ENCODE data around the gene CBFA2T2.

The CBFA2T2 gene

GRCh38 chr20:33669873-33670640, 180.2 kb downstream of the CBFA2T2 start:
- no peak for DNase-seq

DNA sequence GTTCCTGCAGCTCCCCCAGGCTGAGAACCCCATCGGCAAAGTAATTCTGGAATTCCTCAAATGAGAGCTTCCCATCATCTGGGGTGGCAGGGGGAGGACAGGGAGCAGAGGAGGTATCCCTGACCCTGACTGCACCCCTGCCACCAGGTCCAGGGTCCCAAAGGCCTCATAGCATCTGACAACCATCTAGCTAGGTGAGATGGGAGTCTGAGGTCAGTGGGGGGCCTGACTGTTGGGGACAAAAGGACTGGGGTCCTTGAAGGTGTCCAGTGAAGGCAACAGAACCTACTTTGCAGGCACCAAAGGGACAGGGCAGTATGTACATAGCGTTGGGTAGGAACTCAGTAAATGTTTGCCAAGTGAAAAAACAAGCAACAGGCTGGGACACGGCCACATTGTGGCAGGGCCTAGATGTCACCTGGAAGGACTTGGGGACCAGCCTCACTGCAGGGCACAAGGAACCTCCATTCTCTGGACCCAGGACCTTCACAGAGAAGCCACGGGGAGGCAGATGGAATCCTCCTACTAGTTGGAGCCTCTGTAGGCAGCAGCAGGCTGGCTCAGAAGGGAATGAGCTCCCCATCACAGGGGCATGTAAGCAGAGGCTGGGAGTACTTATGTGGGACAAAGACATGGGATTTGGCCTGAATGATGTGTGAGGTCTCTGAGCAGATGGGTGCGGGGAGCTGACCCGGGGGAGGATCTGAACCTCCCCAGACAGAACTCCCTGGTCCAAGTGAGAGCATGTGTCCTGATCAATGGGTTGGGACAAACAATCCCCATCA, 181.0 kb downstream of the CBFA2T2 start:
- no peak for DNase-seq

DNA sequence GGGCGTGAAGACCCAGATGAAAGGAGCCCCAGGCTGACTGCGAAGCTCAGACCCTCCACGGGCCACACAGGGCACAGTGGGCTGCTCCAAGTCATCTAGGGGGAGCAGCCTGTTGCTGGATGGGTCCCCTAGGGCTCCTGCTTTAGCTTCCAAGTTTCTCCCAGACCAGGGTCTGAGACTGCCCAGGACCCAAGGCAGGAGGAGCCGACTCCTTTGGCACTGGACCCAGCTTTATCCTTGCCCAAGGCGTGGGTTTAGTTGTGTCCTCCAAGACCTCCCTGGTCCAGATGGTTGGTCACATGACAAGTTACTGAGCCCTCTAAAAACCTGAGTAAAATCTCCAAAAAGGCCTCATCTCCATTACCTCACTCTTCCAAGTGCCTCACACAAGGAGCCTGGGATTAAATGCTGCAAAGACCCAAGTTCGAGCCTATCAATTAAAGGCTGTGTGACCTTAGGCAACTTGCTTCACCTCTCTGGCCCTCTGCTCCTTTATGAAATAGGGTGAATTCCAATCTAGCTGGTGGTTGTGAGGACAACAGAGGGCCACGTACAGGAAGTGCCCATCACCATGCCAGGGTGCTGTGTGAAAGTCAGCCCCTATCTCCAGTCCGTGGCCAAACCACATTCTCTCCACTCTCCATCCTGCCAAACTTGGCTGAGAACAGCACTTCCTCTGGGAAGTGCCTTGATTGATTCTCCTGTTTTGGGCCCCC, 181.8 kb downstream of the CBFA2T2 start:
- DNase-seq, result no peak

DNA sequence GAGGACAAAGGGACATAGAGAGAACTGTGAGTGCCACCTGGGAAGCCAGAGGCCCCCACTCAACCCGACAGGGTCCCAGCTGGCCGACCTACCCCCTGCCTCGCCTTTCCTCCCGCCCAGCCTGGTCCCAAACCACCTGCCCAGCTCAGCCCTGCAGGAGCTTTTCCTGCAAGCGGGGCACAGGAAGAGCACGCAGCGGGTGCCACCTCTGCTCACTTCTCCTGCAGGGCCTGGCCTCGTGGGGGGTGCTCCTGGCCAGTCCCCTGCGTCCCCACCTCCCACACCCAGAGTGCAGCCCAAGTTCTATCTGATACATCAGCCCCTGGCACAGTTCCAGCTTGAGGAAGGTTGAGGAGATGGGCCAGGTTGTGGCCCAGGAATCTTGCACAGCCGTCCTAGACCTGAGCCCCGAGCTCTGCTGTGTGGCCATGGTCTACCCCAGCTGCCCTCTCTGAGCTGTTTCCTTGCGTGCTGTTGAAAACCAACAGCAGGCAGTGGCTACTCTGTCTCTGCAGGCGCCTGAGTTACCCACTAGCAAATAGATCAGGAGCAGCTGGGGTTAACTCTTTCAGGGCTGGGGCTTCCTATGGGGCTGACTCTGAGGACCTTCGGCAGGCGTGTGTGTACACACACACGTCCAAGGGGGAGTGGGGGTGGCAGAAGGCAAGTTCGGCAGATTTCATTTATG, 182.7 kb downstream of the CBFA2T2 start:
- DNase-seq, result peak; percentile 84

- no peak for DNase-seq
These were observed 183.2 kb downstream of the CBFA2T2 start for GRCh38 chr20:33673114-33673409.

GRCh38 chr20:33673410-33674293, 183.8 kb downstream of the CBFA2T2 start:
- DNase-seq, result no peak

DNA sequence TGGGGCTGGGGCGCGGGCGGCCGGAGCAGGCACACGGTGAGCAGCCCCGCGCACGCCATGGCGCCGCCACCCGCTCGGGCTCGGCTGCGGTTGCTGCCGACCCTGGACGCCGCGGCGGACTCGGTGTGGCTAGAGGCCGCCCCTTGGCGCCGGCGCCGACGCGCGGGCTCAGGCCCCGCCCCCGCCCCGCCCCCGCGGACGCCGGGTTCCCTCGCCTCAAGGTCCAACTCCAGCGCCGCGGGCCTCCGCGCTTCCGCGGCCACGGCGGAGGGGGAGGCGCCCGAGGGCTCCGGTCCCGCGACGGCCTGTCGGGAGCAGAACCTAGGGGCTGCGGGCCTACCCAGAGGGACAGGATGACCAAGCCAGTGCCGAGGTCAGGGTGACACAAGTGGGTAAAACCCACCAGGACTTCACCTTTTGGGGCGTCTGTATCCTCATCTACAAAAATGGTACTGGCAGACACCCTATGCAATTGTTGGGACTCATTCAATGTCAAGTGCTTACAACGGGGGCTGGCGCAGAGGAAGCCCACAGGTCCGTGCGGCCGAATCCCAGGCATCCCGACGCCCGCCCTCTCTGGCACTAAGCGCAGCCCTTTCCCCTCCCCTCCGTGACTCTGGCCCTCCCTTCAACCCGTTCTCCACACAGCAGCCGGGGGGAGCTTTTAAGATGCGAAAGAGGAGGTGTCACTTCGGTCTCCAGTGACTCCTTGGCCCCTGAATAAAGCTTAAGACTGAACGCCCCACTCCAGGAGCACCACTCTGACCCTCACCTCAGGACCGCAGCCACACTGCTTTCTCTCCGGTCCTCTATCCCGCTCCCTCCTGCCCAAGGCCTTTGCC, 184.6 kb downstream of the CBFA2T2 start, which contains the start of gene NECAB3:
TSS of gene NECAB3 (minus strand) at position 135 of the 842 bp plus-strand sequence. CDS start at position 59, 76 bp downstream.
- peak; percentile 89 for DNase-seq

GRCh38 chr20:33675136-33675959, 185.5 kb downstream of the CBFA2T2 start:
- DNase-seq, result no peak

DNA sequence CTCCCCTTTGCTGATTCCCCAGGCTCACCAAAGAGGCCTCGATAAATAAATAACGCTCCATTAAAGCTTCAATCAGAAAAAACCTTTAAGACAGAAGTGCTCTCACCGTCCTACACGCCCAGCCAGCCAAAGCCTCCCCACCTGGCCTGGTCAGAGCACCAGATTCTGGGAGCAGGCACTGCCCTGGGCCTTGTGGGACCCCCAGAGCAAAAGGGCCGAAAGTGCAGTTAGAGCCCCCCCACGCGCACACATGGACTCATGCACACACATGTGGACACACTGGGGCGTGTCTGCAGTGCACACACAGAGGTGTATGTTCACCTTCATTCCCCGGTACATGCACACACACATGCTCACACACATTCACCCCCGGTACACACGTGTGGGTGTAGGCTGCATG, 186.2 kb downstream of the CBFA2T2 start:
- DNase-seq, result no peak

- no peak for DNase-seq
These were observed 187.1 kb downstream of the CBFA2T2 start for GRCh38 chr20:33676652-33677645.

DNA sequence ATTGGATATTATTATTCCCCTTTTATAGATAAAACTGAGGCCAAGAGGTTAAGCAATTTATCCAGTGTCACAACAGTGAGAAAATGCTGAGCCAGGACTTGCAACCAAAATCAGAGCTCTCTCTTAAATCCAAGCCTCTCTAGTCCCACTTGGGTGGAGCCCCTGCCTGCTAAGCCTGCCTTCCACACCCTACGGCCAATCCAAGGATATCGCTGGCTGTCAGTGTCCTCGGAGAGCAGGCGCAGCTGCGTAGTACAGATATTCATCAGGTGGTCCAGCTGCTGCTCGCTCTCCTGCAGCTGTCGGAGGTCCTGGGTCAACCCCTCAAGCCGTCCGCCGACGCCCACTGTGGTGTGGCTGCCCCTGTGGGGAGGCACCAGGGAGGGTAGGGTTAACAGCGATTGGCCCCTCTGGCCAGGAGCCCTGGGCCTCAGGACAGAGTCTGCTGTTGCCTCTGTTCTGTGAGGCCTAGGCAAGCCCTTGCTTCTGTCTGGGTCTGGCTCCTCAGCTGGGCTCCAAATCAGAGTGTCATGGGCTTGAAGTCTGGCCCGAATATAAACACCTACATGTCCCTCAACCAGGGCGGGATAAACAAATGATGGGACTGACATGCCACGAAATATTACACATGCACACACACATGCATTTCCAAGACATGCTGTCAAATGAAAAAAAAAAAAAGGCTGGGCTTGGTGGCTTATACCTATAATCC, 188.3 kb downstream of the CBFA2T2 start:
- DNase-seq, result no peak

DNA sequence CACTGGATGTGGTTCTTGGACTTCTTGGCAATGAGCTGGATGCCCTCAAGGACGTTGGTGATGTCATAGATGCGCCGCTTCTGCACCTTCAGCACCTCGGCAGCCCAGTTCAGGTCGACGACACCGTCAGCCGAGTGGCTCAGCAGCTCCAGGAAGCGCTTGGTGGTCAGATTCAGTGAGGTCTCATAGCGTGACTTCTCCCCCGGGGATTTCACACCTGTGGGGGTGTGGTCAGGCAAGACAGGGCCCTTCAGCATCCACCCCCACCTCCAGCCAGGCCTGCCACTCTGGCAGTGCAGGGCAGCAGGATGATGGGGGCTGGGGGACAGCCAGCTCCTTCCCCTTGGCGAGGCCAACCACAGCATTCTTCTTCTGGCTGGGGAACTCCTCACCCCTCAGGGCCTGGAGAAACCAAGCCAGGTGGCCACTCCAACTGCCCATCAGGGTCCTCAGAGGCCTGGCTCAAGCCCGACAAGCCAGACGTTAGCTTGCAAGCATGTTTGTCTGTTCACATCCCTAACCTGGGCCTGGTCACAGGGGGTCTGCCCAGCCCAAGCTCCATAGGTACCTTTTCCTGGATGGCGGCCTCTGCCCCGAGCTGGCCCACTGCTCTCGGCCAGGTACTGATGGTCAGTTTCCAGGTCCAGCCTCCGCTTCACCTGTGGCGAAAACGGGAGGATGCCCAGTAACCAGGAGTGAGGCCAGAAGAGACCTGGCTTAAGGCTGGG, 190.0 kb downstream of the CBFA2T2 start:
- DNase-seq, result no peak

- no peak for DNase-seq
These were observed 190.8 kb downstream of the CBFA2T2 start for GRCh38 chr20:33680686-33681085.

DNA sequence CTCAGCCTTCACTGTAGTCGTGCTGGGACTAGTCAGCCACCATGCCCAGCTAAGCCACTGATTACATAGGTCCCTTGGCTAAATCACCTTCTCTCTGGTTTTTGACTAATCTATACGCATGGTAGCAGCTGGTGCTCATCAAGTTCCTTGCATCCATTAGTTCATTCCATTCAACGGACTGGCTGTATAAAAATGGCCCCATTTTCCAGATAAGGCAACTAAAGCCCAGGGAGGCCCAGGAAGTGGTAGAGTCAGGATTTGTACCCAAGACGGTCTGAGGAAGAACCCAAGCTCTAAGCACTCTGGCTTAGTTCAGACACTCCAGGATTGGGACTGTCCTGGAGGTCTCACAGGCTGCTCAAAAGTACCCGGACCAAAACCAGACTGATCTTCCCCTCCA, 191.4 kb downstream of the CBFA2T2 start:
- DNase-seq, result no peak

DNA sequence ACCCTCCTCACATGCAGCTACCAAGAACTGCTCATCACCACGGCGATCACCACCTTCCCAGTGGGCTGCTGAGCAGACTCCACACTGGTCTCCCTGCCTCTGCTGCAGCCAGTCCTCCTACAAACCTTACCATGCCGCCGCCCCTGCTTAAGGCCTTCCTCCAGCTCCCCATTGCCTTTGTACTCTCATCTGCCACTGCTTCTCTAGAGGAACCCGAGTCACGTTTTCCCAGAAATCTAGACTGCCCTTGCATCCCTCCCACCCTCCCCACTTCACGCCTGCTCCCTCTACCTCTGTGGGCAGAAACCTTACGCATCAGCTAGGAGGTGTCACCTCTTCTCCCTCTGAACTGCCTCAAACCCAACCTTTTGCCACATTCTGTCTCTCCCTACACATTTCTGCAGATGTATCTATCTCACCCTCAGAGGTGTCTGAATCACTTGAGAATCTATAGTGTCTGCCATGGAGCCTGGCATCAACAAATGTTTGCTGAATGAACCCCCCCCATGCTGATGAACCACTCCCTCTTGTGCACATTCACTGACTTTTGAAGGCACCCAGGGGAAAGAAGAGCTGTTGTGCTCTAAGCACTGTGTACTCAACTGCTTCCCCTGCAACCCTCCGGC, 191.9 kb downstream of the CBFA2T2 start:
- DNase-seq, result peak; percentile 72

DNA sequence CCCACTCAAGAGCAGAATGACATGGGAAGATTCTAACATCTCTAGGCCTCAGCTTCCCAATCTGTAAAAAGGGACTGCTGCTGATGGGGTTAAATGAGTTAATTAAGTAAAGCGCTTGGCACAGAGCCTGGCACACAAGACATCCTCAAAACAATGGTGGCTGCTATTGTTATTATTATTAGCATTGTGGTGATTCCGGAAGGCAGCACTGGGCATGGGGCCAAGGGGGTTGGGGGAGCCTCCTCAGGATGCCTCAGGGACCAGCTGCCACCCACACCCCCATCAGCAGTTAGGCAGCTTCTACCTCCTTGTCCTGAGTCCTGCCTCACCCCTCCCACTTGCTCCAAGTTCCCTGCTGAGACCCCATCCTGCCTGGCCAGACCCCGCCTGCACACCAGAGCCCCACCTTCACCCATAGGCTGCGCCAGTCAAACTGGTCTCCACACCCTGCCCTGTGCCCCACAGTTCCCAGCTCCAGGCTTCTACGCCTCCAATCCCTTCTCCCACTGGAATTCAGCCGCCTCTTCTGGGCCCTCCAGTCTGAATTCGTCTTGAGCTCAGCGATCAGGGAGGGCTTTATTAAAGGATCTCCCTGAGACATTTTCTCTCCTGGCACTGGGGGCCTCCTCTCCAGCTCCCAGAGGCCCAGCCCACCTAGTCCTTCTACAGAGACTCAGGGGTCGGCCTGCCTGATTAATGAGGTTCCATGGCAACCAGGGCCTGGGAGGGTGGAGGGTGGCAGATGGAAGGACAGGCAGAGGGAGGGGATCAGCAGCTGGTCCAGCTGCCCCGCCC, 194.8 kb downstream of the CBFA2T2 start:
- peak; percentile 83 for DNase-seq

All from NCI-H345 (cell line).